NCI-H187 treated with DMSO at 0.1 percent for 48 hours (cell line): Measurements from ENCODE around the gene GRB10.
"Not testable (repeated sequence)": the region's sequence is repeated elsewhere in the genome, so short reads cannot be mapped to it uniquely, and the experiment has no call there.

Experiments
- DNase-seq: peaks from one replicate; lab custom pipeline; 2025; lab: John Stamatoyannopoulos, UW

Gene GRB10

DNA sequence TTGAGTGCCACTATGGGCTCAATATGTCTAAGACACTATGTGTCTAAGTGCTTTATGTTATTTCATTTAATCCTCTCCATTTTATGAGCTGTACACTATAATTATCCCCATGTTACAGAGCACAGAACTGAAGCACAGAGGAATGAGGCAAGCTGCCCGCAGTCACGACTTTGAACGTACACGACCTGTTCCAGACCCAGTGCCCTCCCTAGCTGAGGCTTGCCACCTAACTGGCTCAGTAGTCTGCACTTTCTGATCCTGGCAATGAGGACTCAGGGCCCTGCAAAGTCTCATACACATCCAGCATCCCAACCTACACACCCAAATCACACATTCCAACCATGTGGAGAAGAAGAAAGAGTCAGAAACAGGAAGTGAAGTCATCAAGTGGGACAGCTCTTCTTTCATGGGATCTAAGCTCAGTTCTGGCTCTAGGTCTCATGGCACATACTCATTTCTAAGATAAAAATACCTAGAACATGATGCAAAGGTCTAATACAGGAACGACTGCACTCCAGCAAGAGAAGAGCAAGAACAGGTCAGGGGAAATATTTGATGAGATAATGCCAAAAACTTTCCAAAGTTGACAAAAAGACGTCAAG, 175.1 kb downstream of the GRB10 start:
- DNase-seq: no peak

DNA sequence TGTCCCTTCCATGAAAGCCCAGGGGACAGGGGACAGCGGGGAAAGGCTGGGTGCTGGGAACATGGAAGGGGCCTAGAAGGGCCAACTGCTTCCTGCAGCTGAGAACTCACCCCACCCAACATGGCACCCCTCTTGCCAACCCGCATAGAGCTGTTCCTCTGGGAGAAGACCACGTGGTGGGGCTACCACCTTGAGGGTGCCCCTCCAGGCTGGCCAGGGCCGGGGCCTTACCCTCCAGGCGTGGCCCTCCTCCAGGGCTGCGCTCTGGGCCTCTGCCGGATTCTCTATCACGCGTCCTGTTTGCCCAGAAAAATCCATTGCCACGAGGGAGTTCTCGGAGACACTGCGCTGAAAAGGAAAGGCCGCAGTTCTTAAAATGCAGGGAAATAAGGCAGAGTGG, 177.6 kb downstream of the GRB10 start:
- DNase-seq: no peak

DNA sequence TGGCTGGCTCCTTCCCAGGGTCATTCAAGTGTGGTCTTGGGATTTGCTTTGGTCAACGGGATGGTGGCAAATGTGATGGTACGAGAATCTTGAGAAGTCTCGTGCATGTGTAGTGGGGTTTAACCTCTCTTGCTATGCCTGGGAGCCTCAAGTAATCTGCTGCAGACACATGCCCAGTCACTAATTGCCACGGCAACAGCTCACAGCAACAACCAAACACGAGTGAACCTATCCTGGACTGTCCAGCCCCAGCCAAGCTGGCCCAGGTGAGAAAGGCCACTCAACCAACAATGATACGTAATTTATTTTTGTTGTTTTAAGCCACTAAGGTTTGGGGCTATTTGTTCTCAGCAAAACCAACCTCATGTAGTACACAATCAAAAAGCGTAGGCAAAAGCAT, 179.4 kb downstream of the GRB10 start:
- no peak for DNase-seq

GRCh38 chr7:50599385-50599784, 183.3 kb downstream of the GRB10 start:
- no peak for DNase-seq

DNA sequence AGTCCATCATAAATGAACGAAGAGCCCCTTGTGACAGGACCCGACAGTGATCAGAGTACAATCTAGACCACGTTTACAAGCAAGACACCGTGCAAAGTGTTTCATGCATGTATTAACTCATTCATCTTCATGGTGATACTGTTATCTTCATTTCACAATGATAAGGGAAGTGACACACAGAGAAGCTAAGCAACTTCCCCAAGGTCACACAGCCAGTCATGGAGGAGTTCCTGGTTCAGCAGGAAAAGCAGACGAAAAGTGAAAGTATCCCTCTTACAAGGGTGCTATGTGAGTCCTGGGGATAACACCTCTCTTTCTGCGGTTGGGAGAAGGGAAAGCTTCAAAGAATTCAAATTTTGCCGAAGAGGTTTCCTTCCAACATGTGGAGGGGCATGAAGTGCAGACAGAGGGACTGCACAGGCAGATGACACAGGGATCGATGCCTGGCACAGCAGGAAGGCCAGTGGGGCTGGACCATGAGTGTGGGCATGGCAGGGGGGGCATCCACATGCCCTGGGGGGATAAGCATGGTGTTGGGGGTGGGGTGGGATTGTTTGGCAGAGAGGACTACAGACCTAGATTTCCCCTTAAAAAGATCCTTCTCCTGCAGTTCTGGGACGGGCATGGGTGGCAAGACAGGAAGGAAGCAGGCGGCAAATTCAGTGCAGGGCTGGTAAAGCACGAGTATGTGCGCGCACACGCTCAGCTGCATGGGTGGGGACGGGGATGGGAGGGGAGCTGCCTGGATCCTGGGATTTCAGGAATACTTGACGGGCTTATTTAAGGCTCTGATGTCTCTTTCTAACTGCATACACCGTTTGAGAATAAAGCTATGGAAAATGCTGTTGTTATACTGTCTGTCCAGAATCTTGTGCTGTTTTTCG, 184.0 kb downstream of the GRB10 start:
- DNase-seq: no peak

GRCh38 chr7:50596484-50596883, 186.2 kb downstream of the GRB10 start:
- DNase-seq: no peak

- DNase-seq: no peak
Observed at GRCh38 chr7:50595491-50596102, 187.1 kb downstream of the GRB10 start.

GRCh38 chr7:50594734-50595485, 187.8 kb downstream of the GRB10 start:
- DNase-seq: no peak

DNA sequence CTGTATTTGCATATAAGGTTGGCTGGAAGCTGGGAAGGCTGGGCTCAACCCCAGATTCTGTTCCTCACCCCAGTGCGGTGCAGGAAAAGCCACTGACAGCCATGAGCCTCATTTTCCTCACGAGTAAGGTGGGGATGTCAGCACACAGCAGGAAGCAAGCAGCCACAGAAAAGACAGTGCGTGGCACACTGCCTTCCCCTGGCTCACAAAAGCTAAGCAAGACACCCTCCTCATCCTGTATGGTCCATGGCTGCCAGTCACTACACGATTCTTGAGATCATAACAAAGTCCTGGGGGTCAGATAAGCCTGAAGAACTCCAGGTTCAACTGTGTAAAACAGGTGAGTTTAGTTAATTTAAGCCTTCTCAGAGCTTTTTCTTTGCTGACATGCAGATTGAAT, 188.6 kb downstream of the GRB10 start:
- no peak for DNase-seq

DNA sequence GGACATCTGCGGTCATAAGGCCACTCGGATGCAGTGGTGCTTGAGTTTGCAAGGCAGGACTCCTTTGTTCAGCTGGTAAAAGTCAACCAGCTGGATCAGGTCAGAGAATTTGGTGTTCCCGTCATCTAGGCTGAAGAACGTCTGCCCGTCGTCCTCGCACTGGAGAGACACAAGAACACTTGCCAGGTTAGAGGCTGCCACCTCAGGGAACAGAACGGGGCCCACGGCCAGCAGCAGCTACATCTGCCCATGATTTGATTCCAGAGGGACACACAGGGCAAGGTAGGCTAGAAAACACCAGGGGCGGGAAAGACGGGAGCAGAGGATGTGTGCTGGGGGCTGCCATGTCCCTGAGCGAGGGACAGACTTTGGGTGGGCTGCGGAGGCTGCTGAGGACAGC, 189.8 kb downstream of the GRB10 start:
- DNase-seq: no peak

- peak; percentile 60 for DNase-seq
Observed at GRCh38 chr7:50591480-50592438, 190.9 kb downstream of the GRB10 start.

GRCh38 chr7:50591098-50591479, 191.6 kb downstream of the GRB10 start:
- DNase-seq: no peak

DNA sequence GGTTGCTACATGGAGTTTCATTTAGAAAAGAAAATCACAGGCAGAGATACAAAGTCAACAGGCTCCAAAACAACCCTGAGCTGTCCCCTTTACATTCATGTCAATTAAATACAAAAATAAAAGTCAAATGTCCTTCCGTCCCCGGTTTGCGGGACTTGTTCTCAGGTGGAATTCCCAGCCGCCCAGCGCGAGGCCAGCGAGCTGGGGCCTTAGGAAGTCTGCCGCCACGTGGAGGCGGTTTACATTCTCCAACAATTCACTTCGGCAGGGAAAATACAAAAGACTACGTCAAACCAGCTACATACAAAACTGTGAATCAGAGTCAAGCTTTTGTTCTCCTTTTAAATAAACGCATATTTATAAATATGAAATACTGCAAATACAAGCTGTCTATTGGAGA, 192.2 kb downstream of the GRB10 start:
- no peak for DNase-seq

DNA sequence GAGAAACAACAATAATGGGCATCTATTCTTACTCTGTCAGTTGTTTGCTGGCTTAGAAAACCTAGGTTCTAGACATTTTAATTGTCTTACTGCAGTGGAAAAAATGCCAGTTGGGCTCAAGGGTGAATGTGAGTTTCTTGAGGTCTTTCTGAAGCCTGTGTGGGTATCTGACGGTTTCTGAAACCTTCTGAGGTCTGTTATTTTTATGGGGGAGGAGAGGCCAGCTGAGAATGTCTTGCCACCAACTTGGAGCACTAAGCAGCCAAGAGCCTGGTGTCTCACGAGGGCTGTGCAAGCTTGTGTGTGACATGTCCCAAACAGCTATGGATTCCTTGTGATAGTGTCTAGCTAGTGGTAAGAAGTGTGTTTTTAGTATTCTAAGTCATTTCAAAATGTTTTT, 193.3 kb downstream of the GRB10 start:
- DNase-seq: no peak

DNA sequence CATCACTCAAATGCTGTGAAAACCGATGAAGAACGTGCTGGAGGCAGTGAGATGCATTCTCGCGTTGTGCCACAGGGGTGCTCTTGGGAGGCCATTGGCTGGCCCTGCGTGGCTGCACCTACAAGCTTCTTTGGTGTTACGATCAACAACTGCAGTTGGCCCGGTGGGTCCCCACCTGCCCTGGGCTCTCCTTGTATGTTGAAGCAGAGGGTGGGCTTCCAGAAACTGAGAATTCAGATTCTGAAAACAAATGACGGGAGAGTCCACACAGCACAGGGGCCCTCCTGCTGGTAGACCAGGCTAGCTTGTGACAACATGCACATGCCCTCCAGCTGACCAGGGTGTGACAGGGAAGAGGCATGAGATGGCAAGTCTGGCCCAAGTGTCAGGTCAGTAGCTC, 193.8 kb downstream of the GRB10 start:
- DNase-seq: no peak

DNA sequence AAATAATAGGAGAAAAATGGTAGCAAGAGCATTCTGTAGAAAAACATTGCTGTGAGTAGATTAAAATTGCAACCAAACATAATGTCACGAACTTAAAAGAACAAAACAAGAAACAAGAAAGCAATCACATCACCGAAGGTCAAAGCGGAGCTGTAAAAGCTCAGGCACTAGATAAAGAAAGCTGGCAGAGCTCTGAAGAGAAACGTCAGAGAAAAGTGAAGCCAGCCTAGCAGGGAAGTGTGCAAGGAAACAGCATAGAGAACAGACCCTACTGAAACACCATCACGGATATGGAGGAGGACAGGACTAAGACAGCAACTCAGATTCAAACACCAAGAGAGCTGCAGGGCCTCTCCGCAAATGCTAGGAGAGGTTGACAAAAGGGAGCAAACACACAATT, 195.0 kb downstream of the GRB10 start:
- no peak for DNase-seq

GRCh38 chr7:50584793-50585408, 197.8 kb downstream of the GRB10 start:
- no peak for DNase-seq

DNA sequence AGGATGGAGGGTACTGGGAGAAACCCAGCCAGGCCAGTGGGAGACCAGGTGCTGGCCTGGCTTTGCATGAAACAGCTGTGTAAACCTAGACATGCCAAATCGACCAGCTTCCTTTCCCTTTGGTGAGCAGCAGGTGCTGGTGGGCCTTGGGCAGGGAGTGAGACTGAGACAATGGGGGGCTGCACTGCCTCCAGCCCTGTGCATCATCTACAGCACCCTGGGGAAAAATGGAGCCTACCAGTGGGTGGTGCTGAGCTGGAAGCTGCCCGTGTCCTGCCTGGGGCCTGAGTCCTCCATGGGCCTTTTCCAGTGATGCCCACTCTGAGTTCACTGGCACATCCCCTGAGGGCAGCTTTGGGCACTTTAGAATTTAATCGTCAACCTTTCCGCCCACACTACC, 198.3 kb downstream of the GRB10 start:
- no peak for DNase-seq

DNA sequence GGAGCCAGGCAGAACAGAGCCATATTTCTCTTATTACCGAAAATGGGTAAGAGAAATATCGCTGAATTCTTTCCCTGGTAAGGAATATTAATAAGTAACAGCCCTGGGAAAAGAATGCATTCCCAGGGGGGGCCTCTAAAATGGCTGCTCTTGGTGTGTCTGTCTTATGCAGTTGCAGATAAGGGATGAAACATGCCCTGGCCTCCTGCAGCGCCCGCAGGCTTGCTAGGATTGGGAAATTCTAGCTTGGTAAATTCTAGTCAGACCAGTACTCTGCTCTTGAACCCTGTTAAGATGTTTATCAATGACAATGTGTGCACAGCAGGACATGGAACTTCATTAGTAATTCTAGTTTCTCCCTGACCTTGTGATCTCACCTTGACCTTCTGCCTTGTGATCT, 199.4 kb downstream of the GRB10 start:
- not testable (repeated sequence) for DNase-seq

- DNase-seq: not testable (repeated sequence)
Observed at GRCh38 chr7:50582271-50582670, 200.4 kb downstream of the GRB10 start.

- DNase-seq: not testable (repeated sequence)
Observed at GRCh38 chr7:50580666-50581065, 202.0 kb downstream of the GRB10 start.
